Heart left ventricle (tissue), 16 donors: ENCODE data around the gene RRP9. TPM values are rescaled to one million over a fixed set of nuclear protein-coding genes. Genes with fewer than 3 reads are reported as not detected.

ENCODE experiments used
- ATAC-seq, 4 donors: fragments of 200-7000 bp; cut with Tn5 transposase; one replicate each; pipeline ENCODE4 v1.9.1; 2020 to 2022; ENCODE audit warnings: moderate library complexity in 4 of 4, mild to moderate bottlenecking in 3 of 4, moderate number of reproducible peaks in 1 of 4
- DNase-seq, 5 donors: peaks; one replicate each; pipeline ENCODE4 v3.0.0-alpha.2; 2020
- H3K27ac ChIP-seq, 12 donors: fragments of 200-600 bp; sonication (generic) in 4 of 12; one replicate each; pipeline versions ENCODE4 v1.5.0 to v1.8.0; 2016 to 2022; ENCODE audit warnings: mild to moderate bottlenecking in 2 of 12
- H3K27me3 ChIP-seq, 9 donors: fragments of 200-600 bp; sonication (generic) in 2 of 9; one replicate each; pipeline versions ENCODE4 v1.5.1 to v1.8.0; 2016 to 2022; ENCODE audit warnings: mild to moderate bottlenecking in 3 of 9
- H3K36me3 ChIP-seq, 9 donors: fragments of 200-600 bp; sonication (generic) in 2 of 9; one replicate each; pipeline versions ENCODE4 v1.5.0 to v1.8.0; 2018 to 2022; ENCODE audit warnings: mild to moderate bottlenecking in 2 of 9
- H3K4me1 ChIP-seq, 12 donors: fragments of 200-600 bp; sonication (generic) in 4 of 12; one replicate each; pipeline versions ENCODE4 v1.5.0 to v1.8.0; 2016 to 2022; ENCODE audit warnings: mild to moderate bottlenecking in 3 of 12
- H3K4me3 ChIP-seq, 12 donors: fragments of 200-600 bp; sonication (generic) in 4 of 12; one replicate each; pipeline versions ENCODE4 v1.5.0 to v1.8.0; 2017 to 2022; ENCODE audit warnings: mild to moderate bottlenecking in 9 of 12, moderate library complexity in 4 of 12
- H3K9me3 ChIP-seq, 12 donors: fragments of 200-600 bp; sonication (generic) in 4 of 12; one replicate each; pipeline versions ENCODE4 v1.5.0 to v1.8.0; 2016 to 2022; ENCODE audit warnings: mild to moderate bottlenecking in 1 of 12
- POLR2A ChIP-seq, 2 donors: fragments of 450-650 bp; IDR thresholded peaks; one replicate each; pipeline ENCODE4 v1.6.1; 2017; ENCODE audit warnings: antibody characterized with exemption in 2 of 2, mild to moderate bottlenecking in 2 of 2, moderate library complexity in 2 of 2
- WGBS, 4 donors: extraction: QIAGEN DNeasy Blood & Tissue Kit in 2 of 4; methylation state at CpG; one replicate each; pipeline versions ENCODE4 v1.1.5 to v1.1.7; 2013 to 2018; 5-methylcytosine and 5-hydroxymethylcytosine counted together
- intact Hi-C, 10 donors: fragments of 100-400 bp; cut with DNase I; formaldehyde crosslinking; loops; one replicate each; pipeline versions ENCODE4 v1.11.1 to v1.14.2; 2022
- polyA plus RNA-seq, 2 donors: library from polyadenylated mRNA; stranded (reverse); fragments of 200-250 nt; gene quantifications; one replicate each; pipeline ENCODE4 v1.2.3, GENCODE V29; 2013
- total RNA-seq, 9 donors: library from RNA; depleted of rRNA in 2 of 9; stranded (reverse); fragments of >200 nt in 2 of 9; fragmentation: NEBNext Ultra II Directional in 3 of 9; extraction: Animal tissue kit (Norgen Biotek cat#: 25700) in 3 of 9; gene quantifications; one replicate each; pipeline versions ENCODE4 v1.1.0 to v1.2.4, GENCODE V29; 2016 to 2023
- TF ChIP-seq, protein P1 (sequence below), 12 donors: fragments of 200-600 bp; sonication (generic) in 4 of 12; IDR thresholded peaks; one replicate each; pipeline versions ENCODE4 v1.5.0 to v1.8.0; 2018 to 2022; ENCODE audit warnings: antibody characterized with exemption in 12 of 12, mild to moderate bottlenecking in 5 of 12
- donor health status: ischemic (EF 13 %, LVEDD 7.1; RV severe dilation, severe dysfunction).
- donor health status: healthy with polysubstance abuse.
- donor health status: DM: no; HTN: yes; CAD: no.
- donor health status: DM: no; HTN: no; CAD: no.
- donor health status: ischemic (EF 25% LVEDD 6.9; RV normal size, moderate dysfunction).
- donor health status: ischemic (EF 25% LVEDD 5.7; RV mildly dilated, moderate dysfunction).
- donor health status: healthy.
- donor health status: DM: yes; HTN: yes; CAD: no.
- donor health status: ischemic (EF 35%, LVEDD 5.7; RV mildly dilated, moderate dysfunction).
- donor health status: nonischemic (EF 11% LVEDD 7.7; RV severe dilation, severe dysfunction).
- donor health status: DM: yes; HTN: yes; CAD: no.
- donor health status: PGD.
- donor health status: ischemic (EF 29% LVEDD 5.4; RV normal size, mild dysfunction).
- donor health status: nonischemic (EF 23%, LVEDD 6.1; RV moderate dilation, normal function).

Gene RRP9
- total and polyA plus RNA-seq, 11 donors, result 6.1 to 30.8 (median 10.8) TPM

DNA sequence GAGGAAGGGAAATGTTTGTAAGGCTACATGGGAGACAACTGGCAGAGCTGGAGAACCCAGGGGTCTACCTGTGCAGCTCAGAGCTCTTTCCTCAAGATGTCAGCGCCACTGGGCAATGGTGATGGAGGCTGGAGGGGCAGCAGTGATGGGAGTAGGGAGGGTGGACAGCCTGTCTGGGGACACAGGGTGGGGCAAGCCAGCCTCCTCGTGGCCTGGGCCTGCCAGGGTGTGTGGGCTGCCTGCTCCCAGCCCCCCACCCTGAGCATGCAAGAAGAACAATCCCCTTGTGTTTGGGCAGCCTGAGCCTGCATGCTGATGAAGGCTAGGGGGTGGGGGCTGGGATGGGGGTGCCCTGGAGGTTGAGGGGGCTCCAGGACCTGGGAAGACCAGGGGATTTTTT, 24.3 kb upstream of the RRP9 start:
- ATAC-seq, result no peak
- intact Hi-C loops, result loop anchor here in 1 of 10 donors (10.0 kb wide), 1 partner anchor 1611 kb away; the partner anchor contains the start of genes CYB561D2, NPRL2 and TMEM115
- Histone ChIP-seq H3K9me3 (no peaks in the 10 kb centered on the region), H3K27me3 (no peaks in the 10 kb centered on the region), H3K4me1 (peaks cover 3 to 90% (median 49%) of the 10 kb centered on the region in 12 donors), H3K27ac (peak overlapping the region in 6 of 12 donors; percentile 91 to 98 (median 96)), H3K4me3 (peak overlapping the region in 11 of 12 donors; percentile 72 to 97 (median 84)), H3K36me3 (peaks cover 0 to 5% (median 0%) of the 10 kb centered on the region in 9 donors)
- DNase-seq, result no peak
- WGBS, 4 donors, result 55 to 83% (median 70%) methylated on average over 2 of the region's 2 CpGs
- TF ChIP-seq, protein P1, sequence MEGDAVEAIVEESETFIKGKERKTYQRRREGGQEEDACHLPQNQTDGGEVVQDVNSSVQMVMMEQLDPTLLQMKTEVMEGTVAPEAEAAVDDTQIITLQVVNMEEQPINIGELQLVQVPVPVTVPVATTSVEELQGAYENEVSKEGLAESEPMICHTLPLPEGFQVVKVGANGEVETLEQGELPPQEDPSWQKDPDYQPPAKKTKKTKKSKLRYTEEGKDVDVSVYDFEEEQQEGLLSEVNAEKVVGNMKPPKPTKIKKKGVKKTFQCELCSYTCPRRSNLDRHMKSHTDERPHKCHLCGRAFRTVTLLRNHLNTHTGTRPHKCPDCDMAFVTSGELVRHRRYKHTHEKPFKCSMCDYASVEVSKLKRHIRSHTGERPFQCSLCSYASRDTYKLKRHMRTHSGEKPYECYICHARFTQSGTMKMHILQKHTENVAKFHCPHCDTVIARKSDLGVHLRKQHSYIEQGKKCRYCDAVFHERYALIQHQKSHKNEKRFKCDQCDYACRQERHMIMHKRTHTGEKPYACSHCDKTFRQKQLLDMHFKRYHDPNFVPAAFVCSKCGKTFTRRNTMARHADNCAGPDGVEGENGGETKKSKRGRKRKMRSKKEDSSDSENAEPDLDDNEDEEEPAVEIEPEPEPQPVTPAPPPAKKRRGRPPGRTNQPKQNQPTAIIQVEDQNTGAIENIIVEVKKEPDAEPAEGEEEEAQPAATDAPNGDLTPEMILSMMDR (IDR thresholded peaks at IDR 0.05), result no peak
- TF ChIP-seq POLR2A (IDR thresholded peaks at IDR 0.05), result no peak

DNA sequence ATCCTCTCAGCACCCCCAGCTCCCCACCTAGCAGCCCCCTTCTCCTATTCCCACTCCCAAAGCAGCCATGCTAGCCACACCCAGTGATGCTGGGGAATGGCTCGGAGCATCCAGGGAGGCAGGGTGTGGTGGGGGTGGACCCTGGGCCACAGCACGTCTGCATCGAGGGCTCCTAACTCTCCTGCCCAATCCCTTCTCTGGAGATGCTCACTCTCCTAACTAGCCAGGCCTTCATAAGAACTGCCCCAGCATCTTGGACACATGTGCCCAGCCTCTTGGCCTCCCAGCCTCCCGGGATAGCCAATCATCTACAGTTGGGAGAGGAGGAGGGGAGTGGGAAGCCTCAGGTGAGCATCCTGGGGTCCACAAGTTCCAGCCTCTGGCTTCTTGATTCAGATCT, 22.8 kb upstream of the RRP9 start:
- ATAC-seq (no peak), DNase-seq (peak in 1 of 5 donors; percentile 40)
- H3K27ac ChIP-seq, result peak overlapping the region in 2 of 12 donors; percentile 79 to 80
- TF ChIP-seq POLR2A (IDR thresholded peaks at IDR 0.05), result no peak
- TF ChIP-seq, protein P1 (IDR thresholded peaks at IDR 0.05), result no peak
- H3K36me3 ChIP-seq, result peaks cover 0 to 15% (median 10%) of the 10 kb centered on the region in 9 donors
- H3K9me3 ChIP-seq, result no peaks in the 10 kb centered on the region
- WGBS, 4 donors, result 63 to 94% (median 77%) methylated on average over 2 to 4 of the region's 4 CpGs
- intact Hi-C loops, result loop anchor here in 1 of 10 donors (10.0 kb wide), 1 partner anchor 1610 kb away; the partner anchor contains the start of genes CYB561D2, NPRL2 and TMEM115
- peaks cover 3 to 78% (median 49%) of the 10 kb centered on the region in 12 donors for H3K4me1 ChIP-seq
- H3K4me3 ChIP-seq, result no peak overlapping the region
- no peaks in the 10 kb centered on the region for H3K27me3 ChIP-seq

DNA sequence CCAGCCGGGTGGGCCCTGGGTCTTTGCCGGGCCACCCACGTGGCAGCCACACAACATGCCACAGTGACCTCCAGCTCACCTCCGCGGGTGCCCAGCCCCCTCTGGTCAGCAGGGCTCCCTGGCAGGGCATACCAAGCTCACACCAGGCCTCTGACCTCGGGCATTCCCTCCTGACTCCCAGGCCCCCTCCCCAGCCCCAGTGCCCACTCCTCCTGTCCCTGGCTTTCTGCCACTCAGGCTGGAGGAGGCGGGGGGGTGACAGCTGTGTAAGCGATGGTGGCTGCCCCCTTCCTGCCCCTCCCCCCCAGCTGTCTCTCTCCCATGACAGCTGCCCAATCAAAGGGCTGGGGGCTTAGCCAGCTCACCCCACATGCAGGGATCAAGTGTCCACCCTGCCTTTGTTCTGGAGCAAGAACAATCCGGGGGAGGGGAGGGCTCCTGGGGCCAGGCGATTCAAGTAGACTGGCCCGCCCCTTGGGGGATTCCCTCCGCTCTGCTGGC, 22.3 kb upstream of the RRP9 start:
- Histone ChIP-seq H3K4me3 (no peak overlapping the region), H3K36me3 (peaks cover 0 to 19% (median 10%) of the 10 kb centered on the region in 9 donors), H3K4me1 (peaks cover 3 to 74% (median 49%) of the 10 kb centered on the region in 12 donors), H3K27me3 (no peaks in the 10 kb centered on the region), H3K27ac (peak overlapping the region in 11 of 12 donors; percentile 12 to 80 (median 53)), H3K9me3 (no peaks in the 10 kb centered on the region)
- 48 to 66% (median 60%) methylated on average over 12 of the region's 12 CpGs for WGBS, 4 donors
- DNase-seq (peak in 1 of 5 donors; percentile 49), ATAC-seq (no peak)
- intact Hi-C loops, result loop anchor here in 1 of 10 donors (10.0 kb wide), 1 partner anchor 1609 kb away; the partner anchor contains the start of genes CYB561D2, NPRL2 and TMEM115
- no peak for TF ChIP-seq POLR2A (IDR thresholded peaks at IDR 0.05)
- TF ChIP-seq, protein P1 (IDR thresholded peaks at IDR 0.05), result no peak

DNA sequence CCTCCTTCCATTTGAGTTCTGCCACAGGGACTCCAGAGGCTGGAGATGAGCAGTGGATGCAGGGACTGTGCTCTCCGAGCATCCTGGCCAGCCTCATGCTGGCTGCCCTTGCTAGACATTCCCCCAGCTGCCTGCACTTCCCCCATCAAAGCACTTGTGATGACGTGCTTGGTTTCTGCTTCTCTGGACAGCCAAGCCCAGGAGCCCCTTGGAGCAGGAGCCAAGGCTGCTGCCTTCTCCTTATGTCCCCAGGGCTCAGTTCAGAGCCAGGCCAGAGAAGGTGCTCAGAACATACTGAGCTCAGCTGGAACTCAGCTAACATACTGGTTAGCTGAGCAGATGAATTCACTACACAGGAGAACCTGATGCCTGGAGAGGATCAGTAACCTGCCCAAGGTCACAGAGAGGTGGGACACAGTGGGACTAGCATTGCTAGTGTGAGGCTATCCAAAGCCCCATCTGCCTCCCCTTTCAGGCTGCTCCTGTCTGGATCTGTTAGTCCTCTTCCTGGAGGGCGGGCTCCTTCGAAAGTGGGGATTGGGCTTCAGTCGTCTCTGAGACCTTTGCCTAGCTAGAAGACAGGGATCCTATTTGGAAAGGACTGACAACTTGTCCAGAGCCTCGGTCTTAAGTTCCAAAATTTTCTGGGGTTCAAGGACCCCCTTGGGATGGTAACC, 21.3 kb upstream of the RRP9 start:
- peaks cover 0 to 29% (median 16%) of the 10 kb centered on the region in 9 donors for H3K36me3 ChIP-seq
- no peak overlapping the region for H3K4me3 ChIP-seq
- peak in 3 of 4 donors; percentile 17 to 29 (median 21) for ATAC-seq
- intact Hi-C loops, result loop anchor here in 1 of 10 donors (10.0 kb wide), 1 partner anchor 1608 kb away; the partner anchor contains the start of genes CYB561D2, NPRL2 and TMEM115
- H3K9me3 ChIP-seq, result no peaks in the 10 kb centered on the region
- 61 to 75% (median 69%) methylated on average over 6 of the region's 6 CpGs for WGBS, 4 donors
- peak in 3 of 5 donors; percentile 12 to 64 (median 55) for DNase-seq
- peaks cover 3 to 67% (median 45%) of the 10 kb centered on the region in 12 donors for H3K4me1 ChIP-seq
- TF ChIP-seq POLR2A (IDR thresholded peaks at IDR 0.05), result no peak
- TF ChIP-seq, protein P1 (IDR thresholded peaks at IDR 0.05), result no peak
- H3K27ac ChIP-seq, result peak overlapping the region in 11 of 12 donors; percentile 27 to 80 (median 39)
- H3K27me3 ChIP-seq, result no peaks in the 10 kb centered on the region
